ENCODE results near the gene PI4KA.
"Not testable (repeated sequence)": the region's sequence is repeated elsewhere in the genome, so short reads cannot be mapped to it uniquely, and the experiment has no call there.

Gene PI4KA

GRCh38 chr22:20717213-20717866 is 141.3 kb downstream of the PI4KA start:
- not testable (repeated sequence) for DNase-seq

GRCh38 chr22:20713116-20713515 is 145.5 kb downstream of the PI4KA start:
- DNase-seq = not testable (repeated sequence)

DNA sequence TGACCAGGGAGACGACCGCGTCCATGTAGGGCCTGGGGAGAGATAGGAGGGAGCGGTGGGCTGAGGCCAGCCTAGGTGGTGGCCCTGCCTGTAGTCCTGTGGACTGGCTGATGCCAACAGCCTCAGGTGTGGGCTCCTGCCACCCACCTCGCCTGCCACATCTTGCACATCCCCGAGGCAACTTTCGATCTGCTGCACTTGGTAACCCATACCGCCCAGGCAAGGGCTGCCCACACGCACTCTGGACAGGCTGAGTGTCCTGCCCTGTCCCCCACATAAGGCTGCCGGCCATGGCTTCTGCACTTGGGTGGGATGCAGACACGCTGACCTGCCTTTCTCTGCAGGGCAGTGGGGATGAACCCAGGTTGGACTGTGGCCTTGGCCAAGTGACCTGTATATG is 148.6 kb downstream of the PI4KA start:
- DNase-seq = not testable (repeated sequence)

- DNase-seq = not testable (repeated sequence)
Measured at GRCh38 chr22:20707549-20708118, 151.0 kb downstream of the PI4KA start.

- peak in 1 of 2 experiments; percentile 18 for DNase-seq
Measured at GRCh38 chr22:20703816-20704609, 154.6 kb downstream of the PI4KA start.

- peak in 1 of 2 experiments; percentile 61 for DNase-seq
Measured at GRCh38 chr22:20703414-20703806, 155.2 kb downstream of the PI4KA start.

DNA sequence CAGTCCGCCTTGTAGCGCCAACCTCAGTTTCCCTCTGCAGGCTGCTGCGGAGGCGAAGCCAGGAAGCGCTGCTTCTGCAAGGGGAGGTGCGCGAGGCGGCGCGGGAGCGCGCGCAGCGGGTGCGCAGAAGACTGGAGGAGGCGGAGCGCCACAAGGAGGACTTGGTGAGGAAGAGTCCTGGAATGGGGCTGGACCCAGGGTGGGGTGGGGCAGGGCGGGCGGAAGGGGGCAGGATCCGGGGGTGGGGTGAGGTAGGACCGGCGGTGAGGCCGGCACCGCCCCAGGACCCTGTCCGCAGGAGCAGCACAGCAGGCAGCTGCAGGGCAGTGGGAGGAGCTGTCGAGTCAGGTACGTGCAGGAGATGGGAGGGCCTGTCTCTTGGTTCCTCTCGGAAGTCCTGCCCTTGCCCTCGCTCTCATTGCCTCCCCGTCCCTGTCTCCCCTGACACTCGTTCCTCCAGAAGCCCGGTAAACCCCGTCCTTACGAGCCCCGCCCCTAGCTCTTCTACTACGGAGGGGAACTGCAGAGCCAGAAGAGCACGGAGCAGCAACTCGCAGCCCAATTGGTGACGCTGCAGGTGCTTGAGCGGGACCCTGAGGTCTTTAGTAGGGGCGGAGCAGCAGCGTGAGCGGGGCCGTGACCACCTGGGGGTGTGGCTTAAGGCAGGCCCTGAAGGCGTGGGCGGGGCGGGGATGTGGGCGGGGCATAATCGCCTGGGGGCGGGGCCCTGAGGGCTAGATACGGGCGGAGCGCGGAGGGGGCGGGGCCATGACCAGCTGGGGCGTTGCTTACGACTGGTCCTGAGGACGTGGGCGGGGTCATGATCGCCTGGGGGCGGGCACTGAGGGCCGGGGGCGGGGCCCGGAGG is 155.8 kb downstream of the PI4KA start:
- peak; percentile 94 to 100 for DNase-seq

DNA sequence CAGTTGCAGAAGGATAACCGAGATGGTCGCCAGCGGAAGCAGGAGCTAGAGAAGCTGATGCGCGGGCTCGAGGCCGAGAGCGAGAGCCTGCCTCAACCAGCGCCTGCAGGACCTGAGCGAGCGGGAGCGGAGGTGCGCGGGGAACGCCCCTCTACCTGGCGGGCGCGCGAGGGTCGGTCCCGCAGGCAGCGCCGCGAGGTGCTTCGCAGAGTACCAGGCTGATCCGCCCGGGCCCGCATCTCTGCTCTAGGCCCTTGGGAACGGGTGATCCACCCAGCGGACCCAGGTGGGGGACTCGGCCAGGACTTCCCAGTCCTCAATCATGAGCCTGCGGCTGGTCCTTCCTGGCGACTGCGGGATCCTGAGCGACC is 156.5 kb downstream of the PI4KA start:
- peak in 1 of 2 experiments; percentile 14 for DNase-seq

DNA sequence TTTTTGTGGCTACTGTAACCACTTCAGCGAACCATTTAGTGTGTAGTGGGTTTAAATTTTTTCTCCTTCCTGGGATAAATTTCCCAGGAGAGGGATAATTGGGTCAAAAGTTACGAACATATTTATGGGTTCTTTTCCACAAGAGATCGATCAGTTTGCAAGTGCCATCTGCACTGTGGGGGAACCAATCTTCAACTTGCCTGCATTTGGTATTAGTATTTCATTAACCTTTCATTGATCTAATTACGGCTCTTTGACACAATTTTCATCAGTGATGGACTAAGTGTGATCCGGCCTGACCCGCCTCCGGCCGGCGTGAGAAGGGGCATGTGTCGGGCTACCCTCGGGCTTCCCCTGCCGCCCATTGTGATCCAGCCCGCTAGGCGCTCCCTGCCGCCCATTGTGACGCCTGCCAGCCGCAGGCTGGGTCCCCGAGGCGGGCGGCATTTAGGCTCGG is 156.9 kb downstream of the PI4KA start:
- not testable (repeated sequence) for DNase-seq

GRCh38 chr22:20700347-20700746 is 158.3 kb downstream of the PI4KA start:
- not testable (repeated sequence) for DNase-seq

- not testable (repeated sequence) for DNase-seq
Measured at GRCh38 chr22:20699856-20700255, 158.8 kb downstream of the PI4KA start.

DNA sequence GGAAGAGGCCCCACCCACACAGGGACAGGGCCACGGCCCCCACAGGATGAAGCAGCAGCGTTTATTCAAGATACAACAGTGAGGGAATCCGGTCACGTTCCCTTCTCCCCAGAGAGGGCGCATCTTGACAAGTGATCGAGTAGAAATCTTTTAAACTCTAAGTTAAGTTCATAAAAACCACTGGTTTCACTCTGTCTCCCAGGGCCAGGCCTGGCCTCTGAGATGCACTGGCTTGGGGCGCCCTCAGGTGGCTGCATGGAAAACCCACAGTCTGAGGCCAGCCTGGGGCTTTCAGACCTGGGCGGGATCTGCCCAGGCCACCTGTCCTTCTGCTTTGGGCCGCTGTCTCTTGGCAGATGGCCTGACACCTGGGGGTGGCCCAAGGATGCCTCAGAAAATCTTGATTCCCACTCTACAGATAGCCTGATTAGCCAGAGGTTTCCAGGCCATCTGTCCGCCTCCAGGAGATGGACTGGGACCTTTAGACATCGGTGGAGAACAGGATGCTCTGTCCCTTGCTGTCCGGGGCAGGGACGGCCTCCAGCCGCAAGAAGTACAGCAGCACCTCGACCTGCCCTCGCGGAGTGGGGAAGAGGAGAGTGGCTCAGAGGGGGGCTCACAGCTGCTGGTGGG is 161.0 kb downstream of the PI4KA start:
- DNase-seq = peak; percentile 67 to 68

DNA sequence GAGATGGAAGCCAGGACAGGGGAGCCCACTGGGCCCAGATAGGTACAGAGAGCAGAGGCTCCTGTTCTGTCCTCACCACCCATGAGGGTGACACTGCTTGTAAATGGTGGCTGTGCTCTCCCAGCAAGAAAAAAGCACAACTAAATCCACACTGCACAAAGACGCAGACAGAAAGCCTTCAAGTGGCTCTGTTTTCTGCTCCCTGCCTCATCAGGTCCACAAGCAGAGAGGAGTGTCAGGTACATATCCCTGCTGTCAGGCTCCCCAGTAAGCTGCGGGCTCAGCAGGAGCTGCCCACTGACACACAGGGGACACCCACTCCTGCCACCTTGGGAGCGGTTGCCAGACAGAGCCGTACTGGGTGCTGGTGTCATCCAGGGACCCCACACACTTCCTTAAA is 162.6 kb downstream of the PI4KA start:
- DNase-seq = not testable (repeated sequence)

DNA sequence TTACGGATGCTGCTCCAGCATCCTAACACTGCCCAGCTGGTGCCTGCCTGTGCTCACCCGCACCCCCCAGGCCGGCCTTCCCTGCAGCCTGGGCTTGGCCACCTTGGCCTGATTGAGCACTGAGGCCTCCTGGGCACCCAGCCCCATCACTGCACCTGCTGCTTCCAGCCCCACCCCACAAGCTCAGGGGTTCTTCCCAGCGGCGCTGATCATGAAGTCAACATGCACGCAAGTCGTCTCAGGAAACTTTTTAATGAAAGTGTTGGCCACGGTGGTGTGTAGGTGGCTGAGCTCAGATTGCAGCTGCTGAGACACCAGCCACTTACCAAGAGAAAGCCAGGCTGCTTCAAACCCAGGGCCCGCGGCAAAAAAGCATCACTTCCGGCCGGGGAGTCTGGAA is 163.4 kb downstream of the PI4KA start:
- not testable (repeated sequence) for DNase-seq

DNA sequence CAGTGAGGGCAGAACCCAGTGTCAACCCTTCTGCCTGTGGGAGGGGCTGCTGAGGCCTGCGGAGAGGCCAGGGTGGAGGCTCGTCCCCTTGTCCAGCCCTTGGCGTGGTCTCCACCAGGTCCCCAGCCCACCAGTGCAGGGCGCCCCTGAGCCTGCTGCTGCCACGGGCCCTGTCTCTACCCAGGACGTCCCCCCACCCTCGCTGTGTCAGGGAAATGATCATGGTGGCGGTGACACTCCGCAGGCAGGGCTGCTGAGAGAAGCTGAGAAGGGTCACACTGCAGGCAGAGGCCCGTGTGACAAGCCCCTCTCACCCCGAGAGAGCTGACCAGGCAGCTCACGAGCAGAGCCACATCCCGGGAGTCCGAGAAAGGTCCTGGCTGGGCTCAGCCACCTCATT is 164.4 kb downstream of the PI4KA start:
- not testable (repeated sequence) for DNase-seq

DNA sequence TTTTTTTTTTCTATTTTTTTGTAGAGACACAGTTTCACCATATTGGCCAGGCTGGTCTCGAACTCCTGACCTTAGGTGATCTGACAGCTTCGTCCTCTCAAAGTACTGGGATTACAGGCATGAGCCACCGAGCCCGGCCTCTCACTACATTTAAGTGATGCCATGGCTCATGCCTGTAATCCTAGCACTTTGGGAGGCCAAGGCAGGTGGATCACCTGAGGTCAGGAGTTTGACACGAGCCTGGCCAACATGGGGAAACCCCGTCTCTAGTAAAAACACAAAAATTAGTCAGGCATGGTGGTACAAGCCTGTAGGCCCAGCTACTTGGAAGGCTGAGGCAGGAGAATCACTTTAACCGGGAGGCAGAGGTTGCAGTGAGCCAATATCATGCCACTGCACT is 165.7 kb downstream of the PI4KA start:
- not testable (repeated sequence) for DNase-seq

DNA sequence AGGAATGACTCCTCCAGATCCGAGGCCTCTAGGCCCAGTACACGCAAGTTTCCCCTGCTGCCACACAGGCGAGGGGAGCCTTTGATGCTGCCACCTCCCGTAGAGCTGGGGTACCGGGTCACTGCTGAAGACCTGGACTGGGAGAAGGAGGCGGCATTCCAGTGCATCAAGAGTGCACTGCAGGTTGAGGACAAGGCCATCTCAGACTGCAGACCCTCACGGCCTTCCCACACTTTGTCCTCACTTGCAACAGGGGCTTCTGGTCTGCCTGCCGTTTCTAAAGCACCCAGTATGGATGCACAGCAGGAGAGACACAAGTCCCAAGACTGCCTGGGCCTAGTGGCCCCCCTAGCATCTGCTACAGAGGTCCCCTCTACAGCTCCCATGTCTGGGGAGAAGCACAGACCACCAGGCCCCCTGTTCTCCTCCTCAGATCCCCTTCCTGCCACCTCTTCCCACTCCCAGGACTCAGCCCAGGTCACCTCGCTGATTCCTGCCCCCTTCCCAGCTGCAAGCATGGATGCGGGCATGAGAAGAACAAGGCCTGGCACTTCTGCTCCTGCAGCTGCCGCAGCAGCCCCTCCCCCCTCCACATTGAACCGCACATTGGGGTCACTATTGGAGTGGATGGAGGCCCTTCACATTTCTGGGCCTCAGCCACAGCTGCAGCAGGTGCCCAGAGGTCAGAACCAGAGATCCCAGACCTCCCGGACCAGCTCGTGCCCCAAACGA is 167.9 kb downstream of the PI4KA start:
- DNase-seq = not testable (repeated sequence)

DNA sequence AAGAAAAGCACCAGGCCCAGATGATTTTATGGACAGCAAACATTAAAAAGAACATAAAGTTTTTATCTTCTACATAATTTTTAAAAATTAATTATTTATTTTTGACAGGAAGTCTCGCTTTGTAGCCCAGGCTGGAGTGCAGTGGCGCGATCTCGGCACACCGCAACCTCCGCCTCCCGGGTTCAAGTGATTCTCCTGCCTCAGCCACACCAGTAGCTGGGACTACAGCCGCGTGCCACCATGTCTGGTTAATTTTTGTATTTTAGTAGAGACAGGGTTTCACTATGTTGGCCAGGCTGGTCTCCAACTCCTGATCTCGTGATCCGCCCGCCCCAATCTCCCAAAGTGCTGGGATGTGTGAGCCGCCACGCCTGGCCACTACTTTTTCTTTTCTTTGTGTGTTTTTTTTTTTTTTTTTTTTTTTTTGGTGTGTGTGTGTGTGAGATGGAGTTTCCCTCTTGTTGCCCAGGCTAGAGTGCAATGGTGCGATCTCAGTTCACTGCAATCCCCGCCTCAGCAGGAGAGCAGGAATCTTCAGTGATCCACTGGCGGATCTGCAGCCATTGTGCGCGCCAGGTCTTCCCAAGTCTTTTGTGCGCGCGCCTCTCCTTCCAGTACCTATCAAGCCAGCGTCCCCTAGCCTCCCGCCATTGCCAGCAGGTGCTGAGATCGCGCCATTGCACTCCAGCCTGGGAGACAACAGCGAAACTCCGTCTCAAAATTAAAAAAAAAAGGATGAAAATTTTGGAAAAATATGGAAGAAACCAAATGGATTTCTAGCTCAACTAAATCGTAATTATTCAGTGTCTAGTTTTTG is 171.0 kb downstream of the PI4KA start:
- DNase-seq = not testable (repeated sequence)

DNA sequence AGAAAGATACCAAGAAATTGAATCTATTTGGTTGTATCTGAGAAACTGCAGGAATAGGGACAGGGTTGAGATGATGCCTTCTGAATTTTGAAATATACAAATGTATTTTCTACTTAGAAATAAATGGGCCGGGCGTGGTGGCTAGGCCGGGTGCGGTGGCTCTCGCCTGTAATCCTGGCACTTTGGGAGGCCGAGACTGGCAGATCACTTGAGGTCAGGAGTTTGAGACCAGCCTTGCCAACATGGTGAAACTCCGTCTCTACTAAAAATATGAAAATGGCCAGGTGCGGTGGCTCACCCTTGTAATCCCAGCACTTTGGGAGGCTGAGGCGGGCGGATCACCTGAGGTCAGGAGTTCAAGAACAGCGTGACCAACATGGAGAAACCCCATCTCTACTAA is 172.8 kb downstream of the PI4KA start:
- not testable (repeated sequence) for DNase-seq

DNA sequence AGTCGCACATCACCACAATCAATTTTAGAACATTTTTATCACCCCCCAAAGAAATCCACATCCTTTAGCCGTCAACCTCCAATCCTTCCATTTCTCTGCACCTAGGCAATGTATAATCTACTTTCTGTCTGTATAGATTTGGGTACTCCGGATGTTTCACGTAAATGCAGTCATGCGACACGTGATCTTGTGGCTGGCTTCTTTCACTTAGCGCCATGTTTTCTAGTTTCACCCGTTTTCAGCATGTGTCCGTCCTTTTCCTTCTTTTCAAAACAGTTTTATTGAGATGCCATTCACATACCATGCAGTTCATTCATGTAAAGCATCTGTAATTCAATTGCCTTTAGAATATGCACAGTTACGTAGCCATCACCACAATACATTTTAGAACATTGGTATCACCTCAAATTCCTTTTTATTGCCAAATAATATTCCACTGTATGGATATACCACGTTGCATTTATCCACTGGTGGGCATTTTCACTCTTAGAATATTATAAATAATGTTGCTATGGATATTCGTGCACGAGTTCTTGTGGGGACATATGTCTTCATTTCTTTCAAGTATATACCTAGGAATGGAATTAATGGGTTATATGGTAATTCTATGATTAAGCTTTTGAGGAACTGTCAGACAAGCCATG is 179.7 kb downstream of the PI4KA start:
- not testable (repeated sequence) for DNase-seq

All from stimulated activated CD4-positive, alpha-beta T cell treated with anti-CD3 and anti-CD28 coated beads, Interleukin-4, amount 100 ng/mL, for 4 hours (primary cell).